Breast epithelium (tissue), 3 donors: Measurements from ENCODE around the gene GPR85.

Source experiments
- CTCF ChIP-seq, 3 donors: fragments of 450-650 bp; IDR thresholded peaks; one replicate each; pipeline ENCODE4 v1.5.1; 2016 to 2017; ENCODE audit warnings: antibody characterized with exemption in 3 of 3, mild to moderate bottlenecking in 3 of 3, moderate library complexity in 3 of 3
- POLR2A ChIP-seq: fragments of 450-650 bp; IDR thresholded peaks from one replicate; pipeline ENCODE4 v1.6.1; 2016; ENCODE audit warnings: antibody characterized with exemption, mild to moderate bottlenecking, moderate library complexity
- POLR2AphosphoS5 ChIP-seq, 3 donors: sonication (generic); formaldehyde crosslinking; IDR thresholded peaks; one replicate each; pipeline ENCODE4 v1.6.1; 2017; ENCODE audit warnings: antibody characterized with exemption in 3 of 3

- no peak for TF ChIP-seq POLR2A
- TF ChIP-seq CTCF (IDR thresholded peaks at IDR 0.05): no peak
- TF ChIP-seq POLR2AphosphoS5 (IDR thresholded peaks at IDR 0.05): no peak
Observed at GRCh38 chr7:113134025-113134424, 47.4 kb upstream of the GPR85 start.
